Bronchial epithelial cell (primary cell): ENCODE measurements around the gene ZNF414. TPM values are rescaled to one million over a fixed set of nuclear protein-coding genes. Genes with fewer than 3 reads are reported as not detected.

Experiments
- DNase-seq: peaks from one replicate; pipeline ENCODE4 v3.0.0-alpha.2; 2010; ENCODE audit warnings: low read depth
- FAIRE-seq: peaks from 2 replicates; lab custom pipeline; 2011; peaks lifted over from hg19 to GRCh38; lab: Jason Lieb, UNC
- H3K27me3 ChIP-seq: 2 replicates; pipeline ENCODE4 v1.5.1; 2011; ENCODE audit warnings: low read length; ENCODE audit not compliant: control insufficient read depth, insufficient read depth
- H3K36me3 ChIP-seq: 2 replicates; pipeline ENCODE4 v1.5.1; 2011; ENCODE audit warnings: low read length; ENCODE audit not compliant: control insufficient read depth, insufficient read depth
- H3K4me3 ChIP-seq: 2 replicates; pipeline ENCODE4 v1.5.1; 2011; ENCODE audit warnings: mild to moderate bottlenecking, low read depth, low read length, control low read depth
- CTCF ChIP-seq: IDR thresholded peaks from 2 replicates; pipeline ENCODE4 v1.5.1; 2011; ENCODE audit warnings: mild to moderate bottlenecking, moderate library complexity, low read length, control low read depth, inconsistent platforms; ENCODE audit not compliant: insufficient read depth, severe bottlenecking
- total RNA-seq: library from RNA; depleted of rRNA; stranded (reverse); fragments of >200 nt; gene quantifications from 2 replicates; pipeline ENCODE4 v1.2.1, GENCODE V29; 2014

Gene ZNF414
- total RNA-seq, 1 donor from 2014 or later, result 3.4 TPM

- DNase-seq (no peak), FAIRE-seq (no peak)
- Histone ChIP-seq H3K36me3 (peaks cover 23% of the 10 kb centered on the region), H3K4me3 (no peak overlapping the region), H3K27me3 (no peaks in the 10 kb centered on the region)
- no peak for TF ChIP-seq CTCF
These were observed 25.6 kb downstream of the ZNF414 start for GRCh38 chr19:8488365-8488764.

GRCh38 chr19:8487137-8487851 lies 26.7 kb downstream of the ZNF414 start:
- Histone ChIP-seq H3K27me3 (no peaks in the 10 kb centered on the region), H3K36me3 (peaks cover 28% of the 10 kb centered on the region), H3K4me3 (no peak overlapping the region)
- no peak for TF ChIP-seq CTCF
- DNase-seq (no peak), FAIRE-seq (no peak)

GRCh38 chr19:8486661-8487136 lies 27.3 kb downstream of the ZNF414 start:
- H3K36me3 ChIP-seq, result peaks cover 28% of the 10 kb centered on the region
- TF ChIP-seq CTCF, result no peak
- no peak for DNase-seq

GRCh38 chr19:8485561-8486371 lies 28.2 kb downstream of the ZNF414 start:
- DNase-seq (no peak), FAIRE-seq (no peak)
- no peak for TF ChIP-seq CTCF
- no peak overlapping the region for H3K4me3 ChIP-seq
- H3K36me3 ChIP-seq, result peaks cover 28% of the 10 kb centered on the region
- H3K27me3 ChIP-seq, result no peaks in the 10 kb centered on the region

More at GRCh38 chr19:8486661-8487136, 27.3 kb downstream of the ZNF414 start:
- FAIRE-seq, result no peak
- no peak overlapping the region for H3K4me3 ChIP-seq
- no peaks in the 10 kb centered on the region for H3K27me3 ChIP-seq

GRCh38 chr19:8484331-8484894 lies 29.6 kb downstream of the ZNF414 start:
- Histone ChIP-seq H3K36me3 (peaks cover 28% of the 10 kb centered on the region), H3K4me3 (no peak overlapping the region), H3K27me3 (no peaks in the 10 kb centered on the region)
- FAIRE-seq (no peak), DNase-seq (no peak)
- TF ChIP-seq CTCF, result no peak
